ENCODE results near the gene ITGA1.

DNA sequence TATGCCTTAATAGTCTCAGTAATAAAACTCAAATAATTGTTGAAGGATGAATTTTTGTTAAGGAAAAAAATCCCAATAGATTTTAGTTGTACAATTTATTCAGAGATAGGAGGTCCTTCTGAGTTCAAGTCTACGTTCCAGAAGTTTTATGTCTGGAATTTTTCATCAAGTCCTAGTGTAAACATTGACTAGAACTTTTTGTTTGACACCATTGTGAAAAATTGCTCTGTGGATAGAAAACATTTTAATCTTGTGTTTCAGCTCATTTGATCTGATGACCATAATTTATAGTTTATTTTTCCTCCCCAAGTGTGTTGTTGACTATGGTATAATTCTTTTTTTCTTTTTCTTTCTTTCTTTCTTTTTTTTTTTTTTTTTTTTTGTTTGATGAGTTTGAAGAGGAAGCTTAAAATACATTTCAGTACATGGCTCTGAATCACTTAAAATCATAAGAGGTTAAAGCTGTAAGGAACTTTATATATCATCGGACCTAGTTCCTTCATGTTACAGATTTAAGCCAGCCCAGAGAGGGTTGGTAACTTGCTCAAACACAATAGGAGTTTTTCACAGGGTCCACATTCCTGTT, 20.7 kb downstream of the ITGA1 start:
- TF ChIP-seq CTCF (conservative IDR thresholded peaks at IDR 0.05) (no peak), ZFX (IDR thresholded peaks at IDR 0.05) (no peak)
